SH-SY5Y (cell line): ENCODE results near the gene ENDOU.

Experiments
- GATA2 ChIP-seq: IDR thresholded peaks from 2 replicates; pipeline ENCODE4 v1.6.1; 2011; ENCODE audit warnings: mild to moderate bottlenecking, low read depth, low read length
- GATA3 ChIP-seq: IDR thresholded peaks from 2 replicates; pipeline ENCODE4 v1.6.1; 2011; ENCODE audit warnings: low read depth, mild to moderate bottlenecking, low read length, moderate library complexity

- TF ChIP-seq GATA3 (no peak), GATA2 (no peak)
Observed at GRCh38 chr12:47736877-47737676, 11.8 kb upstream of the ENDOU start.
